GM12865 (cell line): ENCODE measurements around the gene TNFAIP2.

Source experiments
- DNase-seq: peaks from one replicate; pipeline ENCODE4 v3.0.0; 2010; ENCODE audit warnings: low read depth
- H3K4me3 ChIP-seq: 2 replicates; pipeline ENCODE4 v1.5.1; 2011; ENCODE audit warnings: mild to moderate bottlenecking, low read depth, low read length, control low read depth
- CTCF ChIP-seq: IDR thresholded peaks from 2 replicates; pipeline ENCODE4 v1.5.1; 2011; ENCODE audit warnings: low read length, control low read depth, low read depth, inconsistent platforms; ENCODE audit not compliant: insufficient read depth; ENCODE audit errors: missing control alignments

The TNFAIP2 gene

GRCh38 chr14:103178521-103178920, 55.3 kb downstream of the TNFAIP2 start:
- no peak for TF ChIP-seq CTCF
- no peak for DNase-seq
- no peak overlapping the region for H3K4me3 ChIP-seq

DNA sequence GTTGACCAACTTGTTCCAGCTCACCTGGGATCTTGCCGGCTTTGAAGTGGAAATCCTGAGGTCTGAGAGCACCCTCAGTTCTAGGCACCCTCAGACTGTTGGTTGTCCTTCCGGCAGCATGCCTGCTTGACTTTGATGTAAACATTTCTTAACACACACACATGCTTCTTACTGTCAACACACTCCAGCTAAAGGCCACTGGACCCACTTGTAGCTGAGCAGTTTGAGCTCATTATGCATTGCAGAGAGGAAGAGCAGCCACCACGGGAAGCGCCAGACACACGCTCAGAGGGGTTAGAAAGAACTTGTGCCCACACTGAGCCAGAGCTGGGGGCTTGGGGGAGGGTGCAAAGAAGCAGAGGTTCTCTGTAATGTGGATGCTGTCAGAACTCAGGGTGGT, 55.8 kb downstream of the TNFAIP2 start:
- DNase-seq = no peak
- no peak overlapping the region for H3K4me3 ChIP-seq
- TF ChIP-seq CTCF = no peak

DNA sequence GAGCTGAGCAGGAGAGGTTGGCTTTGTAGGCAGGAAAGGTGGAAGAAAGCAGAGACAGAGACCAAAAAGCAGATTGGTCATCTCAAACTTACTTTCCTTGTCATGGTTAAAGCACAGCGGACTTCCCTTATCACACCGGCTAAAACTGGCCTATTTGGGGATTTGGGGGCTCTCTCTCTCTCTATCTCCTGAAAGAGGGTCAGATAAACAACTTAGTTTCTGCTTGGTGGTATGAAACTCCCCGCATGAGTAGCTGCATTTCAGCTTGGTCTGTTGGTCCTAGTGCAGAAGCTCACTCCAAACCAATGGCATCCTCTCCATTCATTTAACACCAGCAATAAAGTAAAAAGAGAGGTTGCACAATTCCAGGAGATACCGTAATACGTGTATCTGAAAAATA, 57.1 kb downstream of the TNFAIP2 start:
- no peak overlapping the region for H3K4me3 ChIP-seq
- no peak for TF ChIP-seq CTCF
- DNase-seq = no peak

GRCh38 chr14:103184046-103184445, 60.8 kb downstream of the TNFAIP2 start:
- no peak for TF ChIP-seq CTCF
- DNase-seq = no peak
- H3K4me3 ChIP-seq = no peak overlapping the region

- no peak overlapping the region for H3K4me3 ChIP-seq
- peak; percentile 56 for TF ChIP-seq CTCF
- peak; percentile 37 for DNase-seq
Observed at GRCh38 chr14:103185051-103186029, 62.1 kb downstream of the TNFAIP2 start.

GRCh38 chr14:103186241-103186822, 63.1 kb downstream of the TNFAIP2 start:
- TF ChIP-seq CTCF = no peak
- DNase-seq = no peak
- H3K4me3 ChIP-seq = no peak overlapping the region
